Measurements from ENCODE around the gene P4HA2. TPM values are rescaled to one million over a fixed set of nuclear protein-coding genes. Genes with fewer than 3 reads are reported as not detected.
"Not testable (repeated sequence)": the region's sequence is repeated elsewhere in the genome, so short reads cannot be mapped to it uniquely, and the experiment has no call there.

Gene P4HA2
- total RNA-seq, 1 experiment from 2014 or later = 43.6 TPM

- intact Hi-C loops (cut with micrococcal nuclease) = no loop called here
- Histone ChIP-seq H3K4me2 (ENCODE audit: low read length) (no peak overlapping the region), H3K79me2 (ENCODE audit: low read length) (no peaks in the 10 kb centered on the region), H3K4me3 (ENCODE audit: low read length) (no peak overlapping the region), H2AFZ (ENCODE audit: low read length) (no peak overlapping the region), H3K36me3 (ENCODE audit: low read depth, low read length) (no peaks in the 10 kb centered on the region), H4K20me1 (ENCODE audit: low read length) (no peaks in the 10 kb centered on the region), H3K27me3 (ENCODE audit: low read length) (no peaks in the 10 kb centered on the region), H3K9me2 (replicated peaks; ENCODE audit: low read length) (no peaks in the 10 kb centered on the region), H3K9ac (ENCODE audit: low read length) (no peak overlapping the region), H3F3A (ENCODE audit: low read length, unreplicated experiment) (no peaks in the 10 kb centered on the region), H3K9me3 (ENCODE audit: low read length) (no peaks in the 10 kb centered on the region), H3K4me1 (ENCODE audit: insufficient read depth, low read length) (no peaks in the 10 kb centered on the region; the same call in 1 of the 2 replicates), H3K27ac (ENCODE audit: low read length) (no peak overlapping the region)
- DNase-seq (no peak), ATAC-seq (no peak)
- ChIA-PET CTCF (no interaction called here), POLR2A (ENCODE audit: unreplicated experiment) (no interaction called here)
- no peak for TF ChIP-seq CTCF (conservative IDR thresholded peaks at IDR 0.05; ENCODE audit: low read depth, low read length)
- TF ChIP-seq EZH2phosphoT487 (IDR thresholded peaks at IDR 0.05; ENCODE audit: borderline replicate concordance, low read length) = no peak
- TF ChIP-seq EZH2 (IDR thresholded peaks at IDR 0.05; ENCODE audit: low read length, unreplicated experiment) = no peak
- BruUV-seq (replicated peaks) = no TSS peak
Observed at GRCh38 chr5:132162945-132163344, 64.7 kb downstream of the P4HA2 start.

DNA sequence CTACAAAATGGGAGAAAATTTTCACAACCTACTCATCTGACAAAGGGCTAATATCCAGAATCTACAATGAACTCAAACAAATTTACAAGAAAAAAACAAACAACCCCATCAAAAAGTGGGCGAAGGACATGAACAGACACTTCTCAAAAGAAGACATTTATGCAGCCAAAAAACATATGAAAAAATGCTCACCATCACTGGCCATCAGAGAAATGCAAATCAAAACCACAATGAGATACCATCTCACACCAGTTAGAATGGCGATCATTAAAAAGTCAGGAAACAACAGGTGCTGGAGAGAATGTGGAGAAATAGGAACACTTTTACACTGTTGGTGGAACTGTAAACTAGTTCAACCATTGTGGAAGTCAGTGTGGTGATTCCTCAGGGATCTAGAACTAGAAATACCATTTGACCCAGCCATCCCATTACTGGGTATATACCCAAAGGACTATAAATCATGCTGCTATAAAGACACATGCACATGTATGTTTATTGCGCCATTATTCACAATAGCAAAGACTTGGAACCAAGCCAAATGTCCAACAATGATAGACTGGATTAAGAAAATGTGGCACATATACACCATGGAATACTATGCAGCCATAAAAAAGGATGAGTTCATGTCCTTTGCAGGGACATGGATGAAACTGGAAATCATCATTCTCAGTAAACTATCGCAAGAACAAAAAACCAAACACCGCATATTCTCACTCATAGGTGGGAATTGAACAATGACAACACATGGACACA, 65.9 kb downstream of the P4HA2 start:
- H3K9me2 ChIP-seq (replicated peaks; ENCODE audit: low read length); H3K4me2 ChIP-seq (ENCODE audit: low read length); CTCF ChIA-PET; H4K20me1 ChIP-seq (ENCODE audit: low read length); DNase-seq; BruUV-seq (replicated peaks); intact Hi-C loops (cut with micrococcal nuclease); H3F3A ChIP-seq (ENCODE audit: low read length, unreplicated experiment); H3K4me1 ChIP-seq (ENCODE audit: insufficient read depth, low read length); H2AFZ ChIP-seq (ENCODE audit: low read length); POLR2A ChIA-PET (ENCODE audit: unreplicated experiment); H3K27ac ChIP-seq (ENCODE audit: low read length); H3K4me3 ChIP-seq (ENCODE audit: low read length); ATAC-seq; H3K9ac ChIP-seq (ENCODE audit: low read length); H3K27me3 ChIP-seq (ENCODE audit: low read length); H3K36me3 ChIP-seq (ENCODE audit: low read depth, low read length); H3K9me3 ChIP-seq (ENCODE audit: low read length); H3K79me2 ChIP-seq (ENCODE audit: low read length): not testable (repeated sequence)

- DNase-seq = no peak
Observed at GRCh38 chr5:132156413-132156812, 71.2 kb downstream of the P4HA2 start.

More at GRCh38 chr5:132156413-132156812, 71.2 kb downstream of the P4HA2 start:
- Histone ChIP-seq H3K27me3 (ENCODE audit: low read length) (no peaks in the 10 kb centered on the region), H3K9me3 (ENCODE audit: low read length) (no peaks in the 10 kb centered on the region), H3K27ac (ENCODE audit: low read length) (no peak overlapping the region), H2AFZ (ENCODE audit: low read length) (no peak overlapping the region), H3K36me3 (ENCODE audit: low read depth, low read length) (no peaks in the 10 kb centered on the region), H3F3A (ENCODE audit: low read length, unreplicated experiment) (no peaks in the 10 kb centered on the region), H4K20me1 (ENCODE audit: low read length) (no peaks in the 10 kb centered on the region), H3K9ac (ENCODE audit: low read length) (no peak overlapping the region), H3K9me2 (replicated peaks; ENCODE audit: low read length) (no peaks in the 10 kb centered on the region), H3K4me1 (ENCODE audit: insufficient read depth, low read length) (no peaks in the 10 kb centered on the region; the same call in 1 of the 2 replicates), H3K4me3 (ENCODE audit: low read length) (no peak overlapping the region), H3K4me2 (ENCODE audit: low read length) (no peak overlapping the region), H3K79me2 (ENCODE audit: low read length) (no peaks in the 10 kb centered on the region)
- BruUV-seq (replicated peaks) = no TSS peak
- ChIA-PET POLR2A (ENCODE audit: unreplicated experiment) (no interaction called here), CTCF (no interaction called here)
- ATAC-seq = no peak
- no peak for TF ChIP-seq EZH2phosphoT487 (IDR thresholded peaks at IDR 0.05; ENCODE audit: borderline replicate concordance, low read length)
- no peak for TF ChIP-seq EZH2 (IDR thresholded peaks at IDR 0.05; ENCODE audit: low read length, unreplicated experiment)
- no peak for TF ChIP-seq CTCF (conservative IDR thresholded peaks at IDR 0.05; ENCODE audit: low read depth, low read length)
- intact Hi-C loops (cut with micrococcal nuclease) = no loop called here
